ENCODE data around the gene MORC4. TPM values are rescaled to one million over a fixed set of nuclear protein-coding genes. Genes with fewer than 3 reads are reported as not detected.

The MORC4 gene
- polyA plus RNA-seq, 1 of the 3 experiments (the other 2 are of a cell fraction): 12.5 TPM

DNA sequence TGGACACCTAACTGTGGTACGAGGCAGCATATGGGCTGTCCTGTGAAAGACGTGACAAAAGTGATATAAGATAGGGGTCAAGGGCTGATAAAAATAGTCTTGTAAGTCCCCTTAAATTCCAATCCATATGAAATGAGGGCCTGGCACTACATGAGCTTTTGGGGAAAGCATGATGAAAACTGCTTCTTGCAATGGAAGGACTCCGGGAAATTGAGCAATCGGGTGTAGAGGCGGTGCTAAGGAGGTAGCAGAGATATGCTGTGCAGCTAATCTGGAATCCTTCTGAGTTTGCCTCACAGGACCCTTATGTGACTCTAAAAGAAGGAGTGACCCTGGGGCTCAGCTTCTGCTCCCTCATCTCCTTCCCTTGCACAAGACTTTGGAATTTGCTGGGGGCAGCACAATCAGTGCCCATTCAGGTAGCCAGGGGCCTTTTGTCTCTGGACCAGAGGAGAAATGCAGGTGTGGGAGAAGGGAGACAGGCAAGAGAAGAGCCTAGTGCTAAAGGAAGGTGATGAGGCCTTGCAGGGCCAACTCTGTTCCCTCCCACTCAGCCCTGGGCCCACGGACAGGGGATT lies 67.0 kb downstream of the MORC4 start:
- Histone ChIP-seq H3K9me2 (no peaks in the 10 kb centered on the region), H3K4me2 (no peak overlapping the region), H3K9ac (no peak overlapping the region), H3K79me2 (ENCODE audit: insufficient read depth) (no peaks in the 10 kb centered on the region), H3K4me3 (ENCODE audit: low read depth in 2 of 2, low read length in 1 of 2) (no peak overlapping the region), H3K36me3 (replicated peaks in 1 of 2; ENCODE audit: control insufficient read depth in 1 of 2, insufficient read depth in 2 of 2, low read length in 1 of 2) (no peaks in the 10 kb centered on the region), H3F3A (replicated peaks; ENCODE audit: insufficient read depth) (no peaks in the 10 kb centered on the region), H3K27ac (ENCODE audit: low read depth in 2 of 2, low read length in 1 of 2) (no peak overlapping the region), H4K20me1 (ENCODE audit: insufficient read depth) (no peaks in the 10 kb centered on the region), H3K9me3 (no peaks in the 10 kb centered on the region), H3K27me3 (ENCODE audit: insufficient read depth) (peaks cover 14% of the 10 kb centered on the region; the same call in 1 of the 2 replicates), H3K4me1 (ENCODE audit: control insufficient read depth in 1 of 2, insufficient read depth in 2 of 2, low read depth in 1 of 2, low read length in 1 of 2) (peaks cover 0 to 2% of the 10 kb centered on the region in 2 experiments; a peak in 1 of 4 replicates), H2AFZ (ENCODE audit: low read depth) (no peak overlapping the region)
- CTCF ChIA-PET: interaction anchor here (1.3 to 1.8 kb wide), 2 partner anchors 20 to 38 kb away, joined by 5 read pairs; no protein-coding TSS in a partner anchor
- WGBS (ENCODE audit: low lambda C conversion rate): 41% methylated on average over 6 of the region's 6 CpGs
- TF ChIP-seq ELF1 (IDR thresholded peaks at IDR 0.05) (no peak), RXRA (IDR thresholded peaks at IDR 0.05; ENCODE audit: borderline replicate concordance, low read depth) (no peak), MXI1 (IDR thresholded peaks at IDR 0.05; ENCODE audit: low read depth, low read length) (no peak), MEF2A (IDR thresholded peaks at IDR 0.05; ENCODE audit: borderline replicate concordance, low read depth) (no peak), FOSL2 (IDR thresholded peaks at IDR 0.05; ENCODE audit: borderline replicate concordance, low read depth) (no peak), NFIC (IDR thresholded peaks at IDR 0.05; ENCODE audit: borderline replicate concordance) (no peak)
- TF ChIP-seq, protein P1, sequence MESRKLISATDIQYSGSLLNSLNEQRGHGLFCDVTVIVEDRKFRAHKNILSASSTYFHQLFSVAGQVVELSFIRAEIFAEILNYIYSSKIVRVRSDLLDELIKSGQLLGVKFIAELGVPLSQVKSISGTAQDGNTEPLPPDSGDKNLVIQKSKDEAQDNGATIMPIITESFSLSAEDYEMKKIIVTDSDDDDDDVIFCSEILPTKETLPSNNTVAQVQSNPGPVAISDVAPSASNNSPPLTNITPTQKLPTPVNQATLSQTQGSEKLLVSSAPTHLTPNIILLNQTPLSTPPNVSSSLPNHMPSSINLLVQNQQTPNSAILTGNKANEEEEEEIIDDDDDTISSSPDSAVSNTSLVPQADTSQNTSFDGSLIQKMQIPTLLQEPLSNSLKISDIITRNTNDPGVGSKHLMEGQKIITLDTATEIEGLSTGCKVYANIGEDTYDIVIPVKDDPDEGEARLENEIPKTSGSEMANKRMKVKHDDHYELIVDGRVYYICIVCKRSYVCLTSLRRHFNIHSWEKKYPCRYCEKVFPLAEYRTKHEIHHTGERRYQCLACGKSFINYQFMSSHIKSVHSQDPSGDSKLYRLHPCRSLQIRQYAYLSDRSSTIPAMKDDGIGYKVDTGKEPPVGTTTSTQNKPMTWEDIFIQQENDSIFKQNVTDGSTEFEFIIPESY (IDR thresholded peaks at IDR 0.05; ENCODE audit: borderline replicate concordance, low read depth): no peak
- DNase-seq: no peak
- POLR2A ChIA-PET: no interaction called here

DNA sequence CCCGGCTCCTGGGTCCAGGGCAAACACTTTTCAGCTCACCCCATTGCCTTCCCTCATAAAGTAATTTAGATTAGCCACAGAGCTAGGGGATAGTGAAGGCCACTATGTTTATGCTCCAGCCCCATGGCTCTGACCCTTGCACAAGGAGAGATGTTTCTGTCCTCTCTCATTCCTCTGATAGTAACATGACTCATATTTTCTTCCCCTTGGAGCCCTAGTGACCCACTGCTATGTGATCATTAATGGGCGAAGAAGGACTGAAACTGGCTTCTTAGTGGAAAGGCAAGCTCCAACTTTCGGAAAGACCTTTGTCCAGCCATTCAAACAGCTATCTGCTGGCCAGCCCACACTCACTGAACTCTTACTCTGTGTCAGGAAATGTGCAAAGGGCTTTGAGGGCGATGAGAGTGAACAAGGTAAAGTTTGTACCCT lies 67.5 kb downstream of the MORC4 start:
- H4K20me1 ChIP-seq (ENCODE audit: insufficient read depth): no peaks in the 10 kb centered on the region
- TF ChIP-seq SMC3 (IDR thresholded peaks at IDR 0.05; ENCODE audit: low read depth, low read length) (no peak), MXI1 (IDR thresholded peaks at IDR 0.05; ENCODE audit: low read depth, low read length) (no peak), FOSL2 (IDR thresholded peaks at IDR 0.05; ENCODE audit: borderline replicate concordance, low read depth) (no peak), RFX5 (IDR thresholded peaks at IDR 0.05; ENCODE audit: low read length) (no peak), NFIC (IDR thresholded peaks at IDR 0.05; ENCODE audit: borderline replicate concordance) (no peak), FOXM1 (IDR thresholded peaks at IDR 0.05; ENCODE audit: low read depth) (no peak), EZH2phosphoT487 (IDR thresholded peaks at IDR 0.05; ENCODE audit: borderline replicate concordance, low read depth) (no peak), RXRA (IDR thresholded peaks at IDR 0.05; ENCODE audit: borderline replicate concordance, low read depth) (no peak)
- TF ChIP-seq, protein P2, sequence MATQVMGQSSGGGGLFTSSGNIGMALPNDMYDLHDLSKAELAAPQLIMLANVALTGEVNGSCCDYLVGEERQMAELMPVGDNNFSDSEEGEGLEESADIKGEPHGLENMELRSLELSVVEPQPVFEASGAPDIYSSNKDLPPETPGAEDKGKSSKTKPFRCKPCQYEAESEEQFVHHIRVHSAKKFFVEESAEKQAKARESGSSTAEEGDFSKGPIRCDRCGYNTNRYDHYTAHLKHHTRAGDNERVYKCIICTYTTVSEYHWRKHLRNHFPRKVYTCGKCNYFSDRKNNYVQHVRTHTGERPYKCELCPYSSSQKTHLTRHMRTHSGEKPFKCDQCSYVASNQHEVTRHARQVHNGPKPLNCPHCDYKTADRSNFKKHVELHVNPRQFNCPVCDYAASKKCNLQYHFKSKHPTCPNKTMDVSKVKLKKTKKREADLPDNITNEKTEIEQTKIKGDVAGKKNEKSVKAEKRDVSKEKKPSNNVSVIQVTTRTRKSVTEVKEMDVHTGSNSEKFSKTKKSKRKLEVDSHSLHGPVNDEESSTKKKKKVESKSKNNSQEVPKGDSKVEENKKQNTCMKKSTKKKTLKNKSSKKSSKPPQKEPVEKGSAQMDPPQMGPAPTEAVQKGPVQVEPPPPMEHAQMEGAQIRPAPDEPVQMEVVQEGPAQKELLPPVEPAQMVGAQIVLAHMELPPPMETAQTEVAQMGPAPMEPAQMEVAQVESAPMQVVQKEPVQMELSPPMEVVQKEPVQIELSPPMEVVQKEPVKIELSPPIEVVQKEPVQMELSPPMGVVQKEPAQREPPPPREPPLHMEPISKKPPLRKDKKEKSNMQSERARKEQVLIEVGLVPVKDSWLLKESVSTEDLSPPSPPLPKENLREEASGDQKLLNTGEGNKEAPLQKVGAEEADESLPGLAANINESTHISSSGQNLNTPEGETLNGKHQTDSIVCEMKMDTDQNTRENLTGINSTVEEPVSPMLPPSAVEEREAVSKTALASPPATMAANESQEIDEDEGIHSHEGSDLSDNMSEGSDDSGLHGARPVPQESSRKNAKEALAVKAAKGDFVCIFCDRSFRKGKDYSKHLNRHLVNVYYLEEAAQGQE (IDR thresholded peaks at IDR 0.05; ENCODE audit: low read depth, low read length): no peak
- TF ChIP-seq, protein P1 (IDR thresholded peaks at IDR 0.05; ENCODE audit: borderline replicate concordance, low read depth): no peak
- H3K4me3 ChIP-seq (ENCODE audit: low read depth in 2 of 2, low read length in 1 of 2): no peak overlapping the region
- WGBS (ENCODE audit: low lambda C conversion rate): 52% methylated on average over 4 of the region's 4 CpGs
- no peak overlapping the region for H3K27ac ChIP-seq (ENCODE audit: low read depth in 2 of 2, low read length in 1 of 2)
- no peaks in the 10 kb centered on the region for H3K79me2 ChIP-seq (ENCODE audit: insufficient read depth)
- no peaks in the 10 kb centered on the region for H3K36me3 ChIP-seq (replicated peaks in 1 of 2; ENCODE audit: control insufficient read depth in 1 of 2, insufficient read depth in 2 of 2, low read length in 1 of 2)
- H3K9me2 ChIP-seq: no peaks in the 10 kb centered on the region
- H3K4me1 ChIP-seq (ENCODE audit: control insufficient read depth in 1 of 2, insufficient read depth in 2 of 2, low read depth in 1 of 2, low read length in 1 of 2): peaks cover 0 to 2% of the 10 kb centered on the region in 2 experiments; a peak in 1 of 4 replicates
- DNase-seq: no peak
- no peak overlapping the region for H3K4me2 ChIP-seq
- H2AFZ ChIP-seq (ENCODE audit: low read depth): no peak overlapping the region
- H3K27me3 ChIP-seq (ENCODE audit: insufficient read depth): peaks cover 14% of the 10 kb centered on the region; the same call in 1 of the 2 replicates
- no peak overlapping the region for H3K9ac ChIP-seq
- no peaks in the 10 kb centered on the region for H3F3A ChIP-seq (replicated peaks; ENCODE audit: insufficient read depth)
- POLR2A ChIA-PET: no interaction called here
- CTCF ChIA-PET: interaction anchor here (1.3 to 1.8 kb wide), 2 partner anchors 20 to 38 kb away, joined by 5 read pairs; no protein-coding TSS in a partner anchor
- no peaks in the 10 kb centered on the region for H3K9me3 ChIP-seq
